CD4-positive, alpha-beta T cell treated with Interleukin-15 for 4 hours (primary cell): Measurements from ENCODE around the gene CABP7.
A peak's percentile ranks its signal among the peaks of the same experiment; 100 is the strongest.

Source experiments
- DNase-seq: peaks from one replicate; pipeline ENCODE4 v3.0.0-alpha.2; 2020; ENCODE audit warnings: low spot score

Gene CABP7

GRCh38 chr22:29719899-29720645 lies at the start of gene CABP7:
CABP7 (plus strand) TSS chr22:29720003; CDS start chr22:29720425, 422 bp downstream.
- no peak for DNase-seq

DNA sequence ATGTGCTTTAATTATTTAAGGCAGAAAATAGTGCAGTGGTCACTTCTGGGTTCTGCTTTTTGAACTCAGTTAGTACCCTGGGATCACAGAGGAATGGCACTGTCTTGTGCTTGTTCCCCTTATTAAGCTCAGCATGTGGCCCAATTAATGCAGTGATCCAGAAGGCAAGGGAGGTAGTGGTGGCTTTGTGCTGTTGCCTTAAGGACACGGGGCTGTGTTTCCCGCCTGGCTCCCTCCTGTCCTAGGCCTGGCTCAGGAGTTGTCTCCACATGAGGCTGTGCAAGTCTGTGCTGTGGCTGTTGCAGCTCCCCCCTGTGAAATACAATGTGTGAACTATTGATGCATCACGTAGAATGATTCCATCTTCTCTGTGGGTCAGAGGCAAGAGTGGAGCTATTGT lies 49.2 kb upstream of the CABP7 start:
- no peak for DNase-seq

DNA sequence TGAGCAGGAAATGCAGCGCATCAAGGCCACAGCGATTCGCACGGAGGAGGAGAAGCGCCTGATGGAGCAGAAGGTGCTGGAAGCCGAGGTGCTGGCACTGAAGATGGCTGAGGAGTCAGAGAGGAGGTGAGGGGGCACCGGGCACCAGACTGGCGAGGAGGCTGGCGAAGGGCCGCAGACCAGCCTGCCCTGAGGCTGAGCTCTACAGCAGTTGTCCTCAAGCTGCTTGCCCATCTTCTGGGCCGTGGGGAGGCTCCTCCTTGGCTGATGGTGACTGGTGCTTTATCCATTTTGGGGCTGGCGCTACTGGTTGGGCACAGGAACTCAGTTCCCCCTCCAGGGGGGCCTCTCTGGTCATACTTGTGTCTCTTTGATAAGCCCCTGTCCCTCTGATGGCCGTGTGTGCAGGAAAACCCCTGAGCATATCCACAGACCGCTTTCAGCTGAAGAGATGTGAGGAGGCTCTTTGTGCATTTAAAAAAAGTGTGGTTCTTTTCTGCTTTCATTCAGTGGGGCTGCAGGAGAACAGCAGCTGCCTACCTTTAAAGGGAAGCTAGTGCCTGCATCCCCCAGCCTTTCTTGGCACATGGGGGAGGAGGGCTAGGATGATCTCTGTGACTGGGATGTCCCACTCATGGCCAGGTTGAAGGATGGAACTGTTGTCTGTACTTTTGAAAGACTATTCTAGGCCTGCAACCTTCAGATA lies 46.3 kb upstream of the CABP7 start:
- no peak for DNase-seq

DNA sequence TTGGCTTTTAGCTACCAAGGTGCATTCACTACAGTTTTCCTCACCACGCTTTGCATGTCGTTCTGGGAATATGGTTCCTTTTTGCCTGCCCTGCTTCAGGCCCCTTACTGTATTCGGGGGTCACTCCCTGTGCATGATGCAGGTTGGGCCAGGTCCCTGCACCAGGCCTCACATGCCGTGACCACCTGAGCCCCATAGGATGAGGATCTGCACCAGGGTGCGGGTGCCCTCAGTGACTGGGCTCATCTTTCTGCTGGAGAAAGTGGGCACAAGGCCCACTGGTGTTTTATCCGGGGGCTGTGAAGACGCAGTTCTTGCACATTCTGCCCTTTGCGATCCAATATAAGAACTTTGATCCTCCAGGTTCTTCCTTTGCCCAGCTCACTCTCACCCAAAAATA lies 45.7 kb upstream of the CABP7 start:
- no peak for DNase-seq

DNA sequence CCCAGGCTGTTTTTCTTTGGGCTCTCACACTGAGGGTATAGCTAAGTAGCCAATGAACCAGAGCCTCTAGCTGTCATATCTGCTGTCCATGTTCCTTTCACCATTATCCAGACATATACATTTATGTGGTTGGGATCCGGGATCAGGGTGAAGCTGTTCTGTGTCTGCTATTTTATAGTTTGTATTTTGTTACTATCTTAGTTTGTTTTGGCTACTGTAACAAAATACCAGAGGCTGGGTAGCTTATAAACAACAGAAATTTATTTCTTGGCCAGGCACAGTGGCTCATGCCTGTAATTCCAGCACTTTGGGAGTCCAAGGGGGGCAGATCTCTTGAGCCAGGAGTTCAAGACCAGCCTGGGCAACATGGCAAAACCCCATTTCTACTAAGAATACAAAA lies 40.5 kb upstream of the CABP7 start:
- DNase-seq: no peak

DNA sequence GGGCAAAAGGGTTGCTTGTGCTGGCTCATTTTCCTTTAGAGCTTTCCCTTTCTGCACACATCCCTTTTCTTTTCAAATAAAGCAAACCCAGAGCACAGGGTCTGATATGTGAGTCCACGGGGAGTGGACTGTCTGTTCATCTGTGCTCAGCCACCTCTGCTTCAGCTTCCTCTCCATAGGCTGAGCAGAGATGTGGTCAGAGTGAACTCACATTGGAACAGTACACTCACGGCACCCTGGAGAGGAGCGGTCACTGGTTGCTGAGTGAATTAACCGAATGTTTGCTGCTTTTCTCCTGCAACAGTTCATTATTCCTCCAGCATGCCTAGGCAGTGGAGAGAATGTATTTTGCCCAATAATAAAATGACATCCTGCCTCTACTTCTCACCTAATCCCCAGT lies 36.3 kb upstream of the CABP7 start:
- no peak for DNase-seq

- no peak for DNase-seq
Measured at GRCh38 chr22:29684244-29684643, 35.6 kb upstream of the CABP7 start.

GRCh38 chr22:29689206-29689879 lies 30.5 kb upstream of the CABP7 start:
- DNase-seq: no peak

- peak; percentile 10 for DNase-seq
Measured at GRCh38 chr22:29689880-29690213, 30.0 kb upstream of the CABP7 start.

DNA sequence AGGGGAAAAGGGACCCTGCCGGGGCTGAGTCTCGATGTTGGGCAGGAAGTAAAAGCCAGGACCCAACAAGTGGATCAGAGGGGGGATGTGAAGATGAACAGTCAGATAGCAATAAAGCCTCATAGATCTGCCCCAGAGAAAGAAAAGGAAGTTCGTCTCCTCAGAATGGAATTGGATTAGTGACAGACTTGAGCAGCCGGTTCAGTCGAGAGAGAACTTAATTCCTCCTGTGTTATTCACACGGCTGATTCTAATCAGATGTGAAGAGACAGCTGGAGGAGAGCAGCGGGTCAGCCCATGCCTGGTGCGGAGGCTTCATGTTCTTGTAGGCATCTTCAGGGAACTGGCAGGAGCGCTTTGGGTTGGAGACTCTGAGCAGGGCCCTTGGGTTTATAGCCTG lies 29.3 kb upstream of the CABP7 start:
- no peak for DNase-seq

- DNase-seq: no peak
Measured at GRCh38 chr22:29691636-29692326, 28.0 kb upstream of the CABP7 start.

DNA sequence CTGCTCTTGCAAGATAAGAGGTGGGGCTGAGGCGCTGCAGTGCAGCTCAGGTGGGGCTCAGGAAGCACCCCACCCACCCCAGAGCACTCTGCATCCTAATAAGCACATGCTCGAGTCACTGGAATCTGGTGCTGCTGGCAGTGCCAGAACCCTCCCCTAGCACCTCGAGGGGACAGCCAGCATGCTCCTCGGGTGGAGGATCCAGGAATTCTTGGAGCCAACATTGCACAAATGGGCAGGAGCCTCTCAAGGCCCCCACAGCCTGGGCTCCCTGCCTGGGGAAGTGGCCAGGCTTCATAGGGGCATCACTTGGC lies 27.5 kb upstream of the CABP7 start:
- DNase-seq: no peak

GRCh38 chr22:29693161-29693560 lies 26.6 kb upstream of the CABP7 start:
- no peak for DNase-seq

DNA sequence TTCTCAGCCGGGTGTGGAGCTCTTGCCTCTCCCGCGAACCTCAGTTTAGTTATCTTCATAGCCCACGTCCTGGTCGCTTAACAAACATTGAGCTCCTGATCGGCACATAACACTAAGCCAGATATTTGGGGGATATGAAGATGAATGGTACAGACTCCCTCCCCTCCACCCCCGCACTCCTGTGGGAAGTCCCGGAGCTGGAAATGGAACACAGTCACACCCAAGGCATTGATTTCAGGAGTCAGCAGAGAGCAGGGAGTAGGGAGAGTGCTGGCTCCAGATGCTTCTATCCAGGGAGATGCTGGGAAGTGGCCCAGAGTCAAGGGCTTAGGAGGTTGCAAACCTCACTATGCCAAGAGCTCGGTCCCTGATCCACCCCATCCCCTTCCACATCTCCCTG lies 26.1 kb upstream of the CABP7 start:
- DNase-seq: no peak

GRCh38 chr22:29695129-29695926 lies 24.5 kb upstream of the CABP7 start:
- no peak for DNase-seq

GRCh38 chr22:29697853-29698598 lies 21.8 kb upstream of the CABP7 start:
- no peak for DNase-seq

- no peak for DNase-seq
Measured at GRCh38 chr22:29700206-29700899, 19.4 kb upstream of the CABP7 start.

- no peak for DNase-seq
Measured at GRCh38 chr22:29700900-29701154, 19.0 kb upstream of the CABP7 start.

DNA sequence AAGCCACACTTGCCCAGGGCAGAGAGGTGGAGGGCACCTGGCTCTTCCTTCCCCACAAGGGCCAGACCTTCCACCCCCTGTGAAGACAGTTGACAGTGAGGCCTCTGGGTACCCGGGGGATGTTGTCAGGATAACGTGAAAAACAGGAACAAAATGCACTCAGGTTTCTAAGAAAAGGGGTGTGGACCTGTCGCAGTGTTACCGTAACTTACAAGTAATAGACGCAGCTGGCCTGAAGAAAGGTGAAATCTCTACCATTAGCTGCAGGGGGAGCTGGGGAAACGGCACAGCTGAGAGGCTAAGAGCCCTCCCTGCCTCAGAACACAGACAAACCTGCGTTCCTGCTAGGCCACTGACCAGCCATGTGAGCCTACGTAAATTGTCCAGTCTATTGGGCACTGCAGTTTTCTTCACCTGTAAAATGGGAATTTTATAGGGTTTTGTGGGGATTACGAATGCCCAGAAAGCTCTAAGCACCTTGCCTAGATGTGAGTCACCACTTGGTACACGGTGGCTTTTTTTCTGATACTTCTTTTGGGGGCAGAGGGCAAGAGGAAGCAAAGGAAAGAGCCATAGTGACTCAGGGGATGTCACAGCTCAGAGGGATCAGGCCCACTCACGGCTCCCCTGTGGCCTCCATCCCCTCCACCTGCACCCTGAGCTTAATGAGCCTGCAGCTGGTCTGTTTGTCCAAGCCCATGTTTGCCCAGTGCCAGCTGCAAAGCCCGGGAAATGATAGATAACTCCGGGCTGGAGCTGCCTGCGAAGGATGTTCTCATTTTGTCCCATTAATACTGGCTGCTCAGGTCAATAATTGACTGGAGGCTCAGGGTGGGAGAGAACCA lies 18.4 kb upstream of the CABP7 start:
- DNase-seq: peak; percentile 29
